HEK293 (cell line): ENCODE results near the gene VAT1.

Source experiments
- CTCF ChIA-PET: fragments of 350-600 bp; formaldehyde crosslinking; extraction: SDS; loops from one replicate; lab custom pipeline; 2021; ENCODE audit warnings: antibody characterized with exemption; lab: Yijun Ruan, JAX
- POLR2A ChIA-PET: fragments of 300-600 bp; formaldehyde crosslinking; extraction: SDS; loops from one replicate; lab custom pipeline; 2020; ENCODE audit warnings: antibody characterized with exemption, inconsistent platforms; lab: Yijun Ruan, JAX
- H3K27ac ChIP-seq: fragments of 200-500 bp; sonication (Bioruptor generic); 2 replicates; pipeline ENCODE4 v1.5.1; 2014; ENCODE audit warnings: low read depth, low read length, control low read depth, inconsistent platforms; ENCODE audit errors: extremely low read depth
- H3K36me3 ChIP-seq, 2 experiments: fragments of 200-500 bp in 1 of 2; sonication (Bioruptor generic) in 1 of 2; 1 replicate in 1 of 2; 2 replicates in 1 of 2; pipeline ENCODE4 v1.5.1; 2014 to 2017; ENCODE audit warnings: inconsistent platforms in 2 of 2, low read length in 2 of 2; ENCODE audit not compliant: control insufficient read depth in 2 of 2, insufficient read depth in 1 of 2
- H3K4me1 ChIP-seq: fragments of 200-500 bp; sonication (Bioruptor generic); 2 replicates; pipeline ENCODE4 v1.5.1; 2014; ENCODE audit warnings: mild to moderate bottlenecking, low read length, inconsistent platforms; ENCODE audit not compliant: control insufficient read depth, insufficient read depth
- H3K4me3 ChIP-seq: 2 replicates; pipeline ENCODE4 v1.5.1; 2011; ENCODE audit warnings: low read depth, mild to moderate bottlenecking, control low read depth, low read length, moderate library complexity
- H3K9me3 ChIP-seq: fragments of 200-500 bp; sonication (Bioruptor generic); 2 replicates; pipeline ENCODE4 v1.5.1; 2014; ENCODE audit warnings: low read depth, low read length, inconsistent platforms; ENCODE audit not compliant: control insufficient read depth, insufficient read depth
- AEBP2 ChIP-seq: fragments of 450-650 bp; formaldehyde crosslinking; IDR thresholded peaks from 2 replicates; pipeline ENCODE4 v1.5.1; 2016; ENCODE audit warnings: missing biosample characterization, missing genetic modification characterization, borderline replicate concordance
- KLF1 ChIP-seq: fragments of 450-650 bp; formaldehyde crosslinking; IDR thresholded peaks from 2 replicates; pipeline ENCODE4 v1.5.1; 2016; ENCODE audit warnings: missing biosample characterization, missing genetic modification characterization
- KLF7 ChIP-seq: fragments of 450-650 bp; formaldehyde crosslinking; IDR thresholded peaks from 2 replicates; pipeline ENCODE4 v1.5.1; 2016; ENCODE audit warnings: missing biosample characterization, missing genetic modification characterization, borderline replicate concordance
- MEIS1 ChIP-seq: sonication (generic); formaldehyde crosslinking; IDR thresholded peaks from 2 replicates; pipeline ENCODE4 v1.8.1; 2022; ENCODE audit warnings: missing genetic modification reagents, mild to moderate bottlenecking, borderline replicate concordance
- MZF1 ChIP-seq: fragments of 450-650 bp; formaldehyde crosslinking; IDR thresholded peaks from 2 replicates; pipeline ENCODE4 v1.5.1; 2017; ENCODE audit warnings: missing biosample characterization, missing genetic modification characterization, borderline replicate concordance
- TRIM28 ChIP-seq: IDR thresholded peaks from 2 replicates; pipeline ENCODE4 v1.6.1; 2011; ENCODE audit warnings: low read length, control low read depth, borderline replicate concordance
- WT1 ChIP-seq: fragments of 450-650 bp; formaldehyde crosslinking; IDR thresholded peaks from 2 replicates; pipeline ENCODE4 v1.5.1; 2016; ENCODE audit warnings: missing biosample characterization, missing genetic modification characterization
- ZEB2 ChIP-seq: fragments of 450-650 bp; formaldehyde crosslinking; IDR thresholded peaks from 2 replicates; pipeline ENCODE4 v1.5.1; 2016; ENCODE audit warnings: missing biosample characterization, missing genetic modification characterization
- ZNF157 ChIP-seq: fragments of 450-650 bp; formaldehyde crosslinking; IDR thresholded peaks from 2 replicates; pipeline ENCODE4 v1.5.1; 2016; ENCODE audit warnings: missing biosample characterization, missing genetic modification characterization
- ZNF23 ChIP-seq: fragments of 450-650 bp; formaldehyde crosslinking; IDR thresholded peaks from 2 replicates; pipeline ENCODE4 v1.5.1; 2016; ENCODE audit warnings: missing biosample characterization, missing genetic modification characterization, borderline replicate concordance
- ZNF274 ChIP-seq, 2 experiments: fragments of 200-500 bp in 1 of 2; fragments of 450-650 bp in 1 of 2; sonication (Bioruptor generic) in 1 of 2; formaldehyde crosslinking in 1 of 2; IDR thresholded peaks; 2 replicates each; pipeline versions ENCODE4 v1.5.1 to v1.6.1; 2014 to 2016; ENCODE audit warnings: borderline replicate concordance in 1 of 2, inconsistent platforms in 1 of 2, low read length in 1 of 2, missing biosample characterization in 1 of 2, missing genetic modification characterization in 1 of 2
- ZNF366 ChIP-seq: fragments of 450-650 bp; formaldehyde crosslinking; conservative IDR thresholded peaks from 2 replicates; pipeline ENCODE4 v1.5.1; 2016; ENCODE audit warnings: missing biosample characterization, missing genetic modification characterization
- ZNF37A ChIP-seq: fragments of 450-650 bp; IDR thresholded peaks from 2 replicates; pipeline ENCODE4 v1.5.1; 2018; ENCODE audit warnings: missing biosample characterization, missing genetic modification characterization
- ZNF514 ChIP-seq: fragments of 450-650 bp; formaldehyde crosslinking; IDR thresholded peaks from 2 replicates; pipeline ENCODE4 v1.5.1; 2016; ENCODE audit warnings: missing biosample characterization, missing genetic modification characterization
- ZNF529 ChIP-seq: fragments of 450-650 bp; formaldehyde crosslinking; IDR thresholded peaks from 2 replicates; pipeline ENCODE4 v1.5.1; 2017; ENCODE audit warnings: missing genetic modification characterization, missing biosample characterization; ENCODE audit not compliant: insufficient replicate concordance
- ZNF544 ChIP-seq: fragments of 450-650 bp; formaldehyde crosslinking; IDR thresholded peaks from 2 replicates; pipeline ENCODE4 v1.5.0; 2017; ENCODE audit warnings: missing biosample characterization, missing genetic modification characterization
- ZNF654 ChIP-seq: fragments of 450-650 bp; formaldehyde crosslinking; IDR thresholded peaks from 2 replicates; pipeline ENCODE4 v1.5.1; 2016; ENCODE audit warnings: low read depth, missing biosample characterization, missing genetic modification characterization
- ZNF658 ChIP-seq: fragments of 450-650 bp; formaldehyde crosslinking; IDR thresholded peaks from 2 replicates; pipeline ENCODE4; 2016; ENCODE audit warnings: missing biosample characterization, missing genetic modification characterization
- ZNF76 ChIP-seq: fragments of 450-650 bp; formaldehyde crosslinking; IDR thresholded peaks from 2 replicates; pipeline ENCODE4; 2016; ENCODE audit warnings: low read depth, missing biosample characterization, missing genetic modification characterization, borderline replicate concordance
- TF ChIP-seq, protein P1 (sequence below): fragments of 450-650 bp; formaldehyde crosslinking; IDR thresholded peaks from 2 replicates; pipeline ENCODE4 v1.5.1; 2016; ENCODE audit warnings: missing biosample characterization, missing genetic modification characterization
- TF ChIP-seq, protein P2 (sequence below): fragments of 450-650 bp; formaldehyde crosslinking; IDR thresholded peaks from 2 replicates; pipeline ENCODE4 v1.5.1; 2016; ENCODE audit warnings: missing biosample characterization, missing genetic modification characterization
- TF ChIP-seq, protein P3 (sequence below): fragments of 450-650 bp; formaldehyde crosslinking; IDR thresholded peaks from 2 replicates; pipeline ENCODE4 v1.5.1; 2016; ENCODE audit warnings: missing biosample characterization, missing genetic modification characterization, low read depth
- TF ChIP-seq, protein P4 (sequence below): fragments of 450-650 bp; formaldehyde crosslinking; IDR thresholded peaks from 2 replicates; pipeline ENCODE4 v1.5.1; 2016; ENCODE audit warnings: missing biosample characterization, missing genetic modification characterization

Gene VAT1

DNA sequence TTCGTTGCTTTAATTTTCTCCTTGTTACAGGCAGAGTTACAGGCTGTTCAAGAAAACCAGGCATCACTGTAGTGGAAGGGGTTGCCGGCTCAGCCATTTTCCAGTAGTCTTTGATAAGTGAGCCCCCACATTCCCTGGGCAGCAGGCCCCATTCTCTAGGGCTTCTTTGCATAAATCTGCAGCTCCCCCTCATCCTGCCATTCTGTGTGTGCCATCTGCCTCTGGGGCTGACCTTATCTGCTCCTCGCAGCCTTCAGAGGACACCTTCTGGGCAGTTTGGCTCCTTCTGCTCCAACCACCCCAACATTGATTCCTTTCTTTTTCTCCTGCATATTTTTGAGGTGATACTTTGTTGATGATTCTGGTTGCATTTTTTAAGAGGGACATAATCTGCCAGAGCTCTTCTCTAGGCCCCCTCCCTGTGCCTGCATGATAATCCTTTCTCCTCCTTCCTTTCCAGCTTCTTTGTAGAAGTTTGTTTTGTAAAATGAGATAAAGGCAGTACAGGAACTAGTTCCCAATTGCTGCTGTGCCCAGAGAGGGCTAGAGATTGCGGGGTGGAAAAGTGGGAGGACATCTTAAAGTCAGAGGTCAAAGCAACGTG is 19.9 kb upstream of the VAT1 start:
- TF ChIP-seq ZNF658 (tag by site-specific recombination) (no peak), WT1 (tag by site-specific recombination) (no peak), ZNF544 (tag by site-specific recombination) (no peak), MZF1 (tag by site-specific recombination) (no peak)
- TF ChIP-seq, protein P1, sequence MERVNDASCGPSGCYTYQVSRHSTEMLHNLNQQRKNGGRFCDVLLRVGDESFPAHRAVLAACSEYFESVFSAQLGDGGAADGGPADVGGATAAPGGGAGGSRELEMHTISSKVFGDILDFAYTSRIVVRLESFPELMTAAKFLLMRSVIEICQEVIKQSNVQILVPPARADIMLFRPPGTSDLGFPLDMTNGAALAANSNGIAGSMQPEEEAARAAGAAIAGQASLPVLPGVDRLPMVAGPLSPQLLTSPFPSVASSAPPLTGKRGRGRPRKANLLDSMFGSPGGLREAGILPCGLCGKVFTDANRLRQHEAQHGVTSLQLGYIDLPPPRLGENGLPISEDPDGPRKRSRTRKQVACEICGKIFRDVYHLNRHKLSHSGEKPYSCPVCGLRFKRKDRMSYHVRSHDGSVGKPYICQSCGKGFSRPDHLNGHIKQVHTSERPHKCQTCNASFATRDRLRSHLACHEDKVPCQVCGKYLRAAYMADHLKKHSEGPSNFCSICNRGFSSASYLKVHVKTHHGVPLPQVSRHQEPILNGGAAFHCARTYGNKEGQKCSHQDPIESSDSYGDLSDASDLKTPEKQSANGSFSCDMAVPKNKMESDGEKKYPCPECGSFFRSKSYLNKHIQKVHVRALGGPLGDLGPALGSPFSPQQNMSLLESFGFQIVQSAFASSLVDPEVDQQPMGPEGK: no peak
- TF ChIP-seq, protein P2, sequence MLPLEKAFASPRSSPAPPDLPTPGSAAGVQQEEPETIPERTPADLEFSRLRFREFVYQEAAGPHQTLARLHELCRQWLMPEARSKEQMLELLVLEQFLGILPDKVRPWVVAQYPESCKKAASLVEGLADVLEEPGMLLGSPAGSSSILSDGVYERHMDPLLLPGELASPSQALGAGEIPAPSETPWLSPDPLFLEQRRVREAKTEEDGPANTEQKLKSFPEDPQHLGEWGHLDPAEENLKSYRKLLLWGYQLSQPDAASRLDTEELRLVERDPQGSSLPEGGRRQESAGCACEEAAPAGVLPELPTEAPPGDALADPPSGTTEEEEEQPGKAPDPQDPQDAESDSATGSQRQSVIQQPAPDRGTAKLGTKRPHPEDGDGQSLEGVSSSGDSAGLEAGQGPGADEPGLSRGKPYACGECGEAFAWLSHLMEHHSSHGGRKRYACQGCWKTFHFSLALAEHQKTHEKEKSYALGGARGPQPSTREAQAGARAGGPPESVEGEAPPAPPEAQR (tag by site-specific recombination): no peak
- Histone ChIP-seq H3K27ac (no peak overlapping the region), H3K4me3 (no peak overlapping the region), H3K9me3 (no peaks in the 10 kb centered on the region), H3K4me1 (no peaks in the 10 kb centered on the region), H3K36me3 (peaks cover 18 to 46% of the 10 kb centered on the region in 2 experiments)
- ChIA-PET POLR2A (interaction anchor here (0.7 to 1.2 kb wide), 2 partner anchors 44 to 53 kb away, joined by 3 to 4 read pairs; partner anchors contain the start of gene RPL27), CTCF (interaction anchor here (0.6 to 1.1 kb wide), 4 partner anchors 8 to 1124 kb away, joined by 3 read pairs; no protein-coding TSS in a partner anchor)

DNA sequence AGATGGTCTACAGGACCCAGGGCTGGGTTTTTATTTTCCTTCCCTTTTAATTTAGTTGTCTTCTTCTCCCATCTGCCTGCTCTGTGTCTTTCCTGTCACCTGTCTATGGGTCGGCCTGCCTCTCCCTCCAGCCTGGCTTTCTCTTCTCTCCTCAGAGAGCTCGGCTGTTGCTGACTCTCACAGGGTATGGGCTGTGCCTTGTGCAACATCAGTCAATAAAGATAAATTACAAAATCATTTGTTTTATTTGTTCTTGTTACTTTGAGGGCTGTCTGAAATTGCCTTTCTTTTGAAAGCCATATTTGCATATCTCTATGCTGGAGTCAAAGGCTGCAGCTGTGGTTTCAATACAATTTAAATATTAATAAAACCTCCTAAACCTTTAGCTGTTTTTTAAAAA is 18.5 kb upstream of the VAT1 start:
- Histone ChIP-seq H3K36me3 (peaks cover 9 to 39% of the 10 kb centered on the region in 2 experiments), H3K27ac (no peak overlapping the region), H3K4me3 (no peak overlapping the region), H3K9me3 (no peaks in the 10 kb centered on the region)
- TF ChIP-seq MEIS1 (CRISPR knock-in tag) (no peak), ZNF76 (tag by site-specific recombination) (no peak), ZNF654 (tag by site-specific recombination) (no peak), AEBP2 (tag by site-specific recombination) (no peak), ZNF529 (tag by site-specific recombination) (no peak), TRIM28 (no peak), ZNF157 (tag by site-specific recombination) (no peak), ZNF274 (IDR thresholded peaks at IDR 0.05; ENCODE audit: low read length) (no peak), ZNF274 (tag by site-specific recombination; IDR thresholded peaks at IDR 0.05; ENCODE audit: borderline replicate concordance) (no peak), ZNF514 (tag by site-specific recombination) (no peak), ZEB2 (no peak), ZNF23 (tag by site-specific recombination) (no peak), KLF7 (tag by site-specific recombination) (no peak), ZNF366 (tag by site-specific recombination) (no peak), ZNF37A (tag by site-specific recombination) (no peak), KLF1 (no peak)
- TF ChIP-seq, protein P3, sequence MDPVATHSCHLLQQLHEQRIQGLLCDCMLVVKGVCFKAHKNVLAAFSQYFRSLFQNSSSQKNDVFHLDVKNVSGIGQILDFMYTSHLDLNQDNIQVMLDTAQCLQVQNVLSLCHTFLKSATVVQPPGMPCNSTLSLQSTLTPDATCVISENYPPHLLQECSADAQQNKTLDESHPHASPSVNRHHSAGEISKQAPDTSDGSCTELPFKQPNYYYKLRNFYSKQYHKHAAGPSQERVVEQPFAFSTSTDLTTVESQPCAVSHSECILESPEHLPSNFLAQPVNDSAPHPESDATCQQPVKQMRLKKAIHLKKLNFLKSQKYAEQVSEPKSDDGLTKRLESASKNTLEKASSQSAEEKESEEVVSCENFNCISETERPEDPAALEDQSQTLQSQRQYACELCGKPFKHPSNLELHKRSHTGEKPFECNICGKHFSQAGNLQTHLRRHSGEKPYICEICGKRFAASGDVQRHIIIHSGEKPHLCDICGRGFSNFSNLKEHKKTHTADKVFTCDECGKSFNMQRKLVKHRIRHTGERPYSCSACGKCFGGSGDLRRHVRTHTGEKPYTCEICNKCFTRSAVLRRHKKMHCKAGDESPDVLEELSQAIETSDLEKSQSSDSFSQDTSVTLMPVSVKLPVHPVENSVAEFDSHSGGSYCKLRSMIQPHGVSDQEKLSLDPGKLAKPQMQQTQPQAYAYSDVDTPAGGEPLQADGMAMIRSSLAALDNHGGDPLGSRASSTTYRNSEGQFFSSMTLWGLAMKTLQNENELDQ: no peak
- TF ChIP-seq, protein P4, sequence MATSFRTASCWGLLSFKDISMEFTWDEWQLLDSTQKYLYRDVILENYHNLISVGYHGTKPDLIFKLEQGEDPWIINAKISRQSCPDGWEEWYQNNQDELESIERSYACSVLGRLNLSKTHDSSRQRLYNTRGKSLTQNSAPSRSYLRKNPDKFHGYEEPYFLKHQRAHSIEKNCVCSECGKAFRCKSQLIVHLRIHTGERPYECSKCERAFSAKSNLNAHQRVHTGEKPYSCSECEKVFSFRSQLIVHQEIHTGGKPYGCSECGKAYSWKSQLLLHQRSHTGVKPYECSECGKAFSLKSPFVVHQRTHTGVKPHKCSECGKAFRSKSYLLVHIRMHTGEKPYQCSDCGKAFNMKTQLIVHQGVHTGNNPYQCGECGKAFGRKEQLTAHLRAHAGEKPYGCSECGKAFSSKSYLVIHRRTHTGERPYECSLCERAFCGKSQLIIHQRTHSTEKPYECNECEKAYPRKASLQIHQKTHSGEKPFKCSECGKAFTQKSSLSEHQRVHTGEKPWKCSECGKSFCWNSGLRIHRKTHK (tag by site-specific recombination): no peak
- TF ChIP-seq, all 188 proteins: peak for 0
- CTCF ChIA-PET: interaction anchor here (0.7 kb wide), 1 partner anchor 581 kb away, joined by 3 read pairs; no protein-coding TSS in a partner anchor
- POLR2A ChIA-PET: no interaction called here
- no peaks in the 10 kb centered on the region for H3K4me1 ChIP-seq
